EH (cell line): ENCODE results near the gene LRIF1.
A peak's percentile ranks its signal among the peaks of the same experiment; 100 is the strongest.
"Not testable (repeated sequence)": the region's sequence is repeated elsewhere in the genome, so short reads cannot be mapped to it uniquely, and the experiment has no call there.

Experiments used
- DNase-seq: peaks from one replicate; pipeline ENCODE4 v3.0.0-alpha.2; 2015; ENCODE audit warnings: low read depth

LRIF1 gene, protein sequence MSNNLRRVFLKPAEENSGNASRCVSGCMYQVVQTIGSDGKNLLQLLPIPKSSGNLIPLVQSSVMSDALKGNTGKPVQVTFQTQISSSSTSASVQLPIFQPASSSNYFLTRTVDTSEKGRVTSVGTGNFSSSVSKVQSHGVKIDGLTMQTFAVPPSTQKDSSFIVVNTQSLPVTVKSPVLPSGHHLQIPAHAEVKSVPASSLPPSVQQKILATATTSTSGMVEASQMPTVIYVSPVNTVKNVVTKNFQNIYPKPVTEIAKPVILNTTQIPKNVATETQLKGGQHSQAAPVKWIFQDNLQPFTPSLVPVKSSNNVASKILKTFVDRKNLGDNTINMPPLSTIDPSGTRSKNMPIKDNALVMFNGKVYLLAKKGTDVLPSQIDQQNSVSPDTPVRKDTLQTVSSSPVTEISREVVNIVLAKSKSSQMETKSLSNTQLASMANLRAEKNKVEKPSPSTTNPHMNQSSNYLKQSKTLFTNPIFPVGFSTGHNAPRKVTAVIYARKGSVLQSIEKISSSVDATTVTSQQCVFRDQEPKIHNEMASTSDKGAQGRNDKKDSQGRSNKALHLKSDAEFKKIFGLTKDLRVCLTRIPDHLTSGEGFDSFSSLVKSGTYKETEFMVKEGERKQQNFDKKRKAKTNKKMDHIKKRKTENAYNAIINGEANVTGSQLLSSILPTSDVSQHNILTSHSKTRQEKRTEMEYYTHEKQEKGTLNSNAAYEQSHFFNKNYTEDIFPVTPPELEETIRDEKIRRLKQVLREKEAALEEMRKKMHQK

DNA sequence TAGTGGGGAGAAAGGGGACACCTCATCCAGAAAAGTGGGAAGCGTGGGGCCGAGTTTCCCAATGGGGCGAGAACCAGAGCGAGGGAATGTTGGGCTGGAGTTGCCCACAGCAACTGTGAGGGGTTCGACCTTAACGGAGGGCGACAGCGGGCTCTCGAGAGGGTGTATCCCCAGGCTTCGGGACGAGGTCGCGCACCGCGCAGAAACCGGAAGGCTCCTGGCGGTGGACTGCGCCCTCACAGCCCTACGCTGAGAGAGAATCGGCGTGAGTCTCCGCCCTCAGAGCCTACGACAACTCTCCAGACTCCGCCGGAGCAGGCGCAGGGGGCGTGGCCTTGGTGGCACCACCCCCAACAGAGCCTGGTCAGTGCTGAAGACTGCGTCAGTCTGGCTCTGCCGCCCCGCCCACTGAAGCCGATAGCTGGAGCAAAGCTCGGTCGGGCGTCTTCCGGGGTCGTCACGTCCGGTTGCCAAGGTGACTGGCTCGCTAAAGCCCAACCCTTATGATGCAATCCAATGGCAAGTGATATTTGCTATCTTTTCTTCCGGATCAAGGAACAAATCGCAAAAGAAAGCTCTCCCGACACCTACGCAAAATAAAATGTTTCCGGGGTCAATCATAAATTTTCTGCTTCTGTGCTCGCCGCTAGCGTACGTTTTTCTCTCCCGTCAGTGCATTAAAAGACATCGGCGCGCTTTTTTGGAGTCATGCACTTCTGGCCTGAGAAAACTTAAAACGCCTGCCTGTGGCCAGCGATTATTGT lies at the start of gene LRIF1:
Gene LRIF1, minus strand, starts transcription at position 232 of the 764 bp plus-strand sequence. CDS start 234 bp downstream, outside the sequence.
- DNase-seq = peak; percentile 100

DNA sequence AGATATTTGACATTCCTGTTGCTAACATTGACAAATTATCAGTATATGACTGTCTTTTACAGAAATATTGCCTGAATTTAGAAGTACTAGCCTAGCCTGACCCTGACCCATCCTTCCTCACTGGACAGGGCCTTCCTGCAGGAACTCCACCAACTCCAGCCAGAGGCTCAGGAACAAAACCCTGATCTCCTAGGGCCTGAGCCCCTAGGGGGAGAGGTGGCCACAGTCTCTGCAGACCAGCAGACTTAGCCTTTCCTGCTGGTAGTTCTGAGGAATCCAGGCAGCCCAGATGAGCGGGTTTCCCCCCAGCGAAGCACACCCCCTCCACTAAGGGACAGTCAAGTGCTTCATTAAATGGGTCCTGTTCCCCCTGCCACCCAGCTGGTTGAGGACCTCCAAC lies 44.3 kb upstream of the LRIF1 start:
- no peak for DNase-seq

DNA sequence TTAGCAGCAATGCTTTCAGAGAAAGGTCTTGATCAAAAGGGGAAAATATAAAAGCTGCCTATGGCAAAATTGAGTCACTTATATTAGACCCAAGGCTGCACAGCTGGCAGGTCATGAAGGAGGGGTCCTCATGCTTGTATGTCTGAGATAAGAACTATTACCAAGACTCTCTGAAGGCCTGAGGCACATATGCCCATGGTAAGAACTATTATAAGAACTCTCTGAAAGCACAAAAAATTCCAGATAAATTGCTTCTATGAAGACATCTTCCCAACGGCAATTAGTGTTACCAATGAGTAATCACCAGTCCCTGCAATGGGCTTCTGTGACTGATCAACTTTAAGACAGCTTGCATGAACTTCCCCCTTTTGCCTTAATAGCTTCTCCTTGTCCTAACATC lies 42.8 kb upstream of the LRIF1 start:
- DNase-seq = no peak

DNA sequence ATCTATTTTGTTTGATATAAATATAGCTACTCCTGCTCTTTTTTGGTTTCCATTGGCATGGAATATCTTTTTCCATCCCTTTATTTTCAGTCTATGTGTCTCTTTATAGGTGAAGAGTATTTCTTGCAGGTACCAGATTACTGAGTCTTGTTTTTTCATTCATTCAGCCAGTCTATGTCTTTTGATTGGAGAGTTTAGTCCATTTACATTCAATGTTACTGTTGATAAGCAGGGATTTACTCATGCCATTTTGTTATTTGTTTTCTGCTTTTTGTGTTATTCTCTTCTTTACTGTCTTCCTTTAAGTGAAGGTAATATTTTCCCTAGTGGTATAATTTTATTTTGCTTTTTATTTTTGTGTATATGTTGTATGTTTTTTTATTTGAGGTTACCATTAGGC lies 35.9 kb upstream of the LRIF1 start:
- not testable (repeated sequence) for DNase-seq

DNA sequence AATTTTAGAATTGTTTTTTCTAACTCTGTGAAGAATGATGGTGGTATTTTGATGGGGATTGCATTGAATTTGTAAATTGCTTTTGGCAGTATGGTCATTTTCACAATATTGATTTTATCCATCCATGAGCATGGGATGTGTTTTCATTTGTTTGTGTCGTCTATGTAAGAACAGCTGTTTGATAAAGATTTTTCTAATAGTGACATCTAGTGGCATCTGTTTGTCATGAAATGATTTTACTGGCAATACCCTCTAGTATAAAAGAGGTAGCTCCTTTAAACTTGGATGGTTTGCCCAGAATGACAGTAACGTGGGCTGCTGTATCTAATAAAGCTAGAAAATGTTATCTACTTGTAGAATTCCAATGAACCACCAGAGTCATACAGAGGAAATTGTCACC lies 28.6 kb upstream of the LRIF1 start:
- DNase-seq = peak; percentile 38

DNA sequence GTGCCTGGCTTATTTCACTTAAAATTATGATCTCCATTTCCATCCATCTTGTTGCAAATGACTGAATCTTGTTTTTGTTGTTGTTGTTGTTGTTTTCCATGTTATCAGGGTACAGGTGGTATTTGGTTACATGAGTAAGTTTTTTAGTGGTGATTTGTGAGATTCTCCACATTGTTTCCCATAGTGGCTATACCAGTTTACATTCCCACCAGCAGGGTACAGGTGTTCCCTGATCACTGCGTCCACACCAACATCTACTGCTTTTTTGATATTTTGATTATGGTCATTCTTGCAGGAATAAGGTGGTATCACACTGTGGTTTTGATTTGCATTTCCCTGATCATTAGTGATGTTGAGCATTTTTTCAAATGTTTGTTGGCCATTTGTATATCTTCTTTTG lies 27.6 kb upstream of the LRIF1 start:
- not testable (repeated sequence) for DNase-seq

DNA sequence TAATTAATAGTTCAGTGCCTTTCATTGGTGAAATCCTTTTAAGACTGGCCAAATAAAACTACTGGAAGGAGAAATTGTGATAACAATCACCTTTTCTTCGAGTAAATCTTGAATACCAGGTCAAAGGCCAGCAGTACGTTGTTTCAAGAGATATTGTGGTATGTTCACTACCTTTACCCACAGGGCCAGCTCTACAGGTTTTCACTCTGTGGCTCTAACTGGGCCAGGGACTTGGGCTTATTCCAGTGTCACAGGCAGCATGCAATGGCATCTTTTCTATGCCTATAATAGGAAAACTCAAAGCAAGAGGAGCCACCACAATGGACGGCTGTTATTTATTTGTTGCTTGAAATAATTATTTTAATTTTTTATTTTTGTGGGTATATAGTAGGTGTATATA lies 26.8 kb upstream of the LRIF1 start:
- no peak for DNase-seq

DNA sequence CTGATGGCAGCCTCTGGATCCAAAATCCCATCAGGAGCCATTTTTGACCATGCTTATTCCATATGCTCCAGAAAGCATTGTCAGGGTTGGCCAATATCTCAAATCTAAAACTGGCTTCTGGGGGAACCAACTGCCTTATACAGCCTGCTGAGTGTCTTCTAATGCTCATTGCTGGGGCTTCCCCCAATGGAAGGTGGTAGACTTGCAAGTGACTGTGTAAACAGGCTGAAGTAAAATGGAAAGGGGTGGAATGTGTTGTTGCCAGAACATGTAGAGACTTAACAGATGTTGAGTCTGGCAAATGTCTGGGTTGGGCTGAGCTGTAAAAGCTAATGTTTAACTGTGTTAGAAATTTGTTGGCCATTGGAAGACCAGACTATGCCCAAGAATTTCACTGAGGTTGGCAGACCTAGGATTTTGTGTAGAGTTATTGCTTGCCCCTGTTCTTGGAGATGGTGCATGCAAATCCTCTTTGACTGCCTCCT lies 22.7 kb upstream of the LRIF1 start:
- no peak for DNase-seq

DNA sequence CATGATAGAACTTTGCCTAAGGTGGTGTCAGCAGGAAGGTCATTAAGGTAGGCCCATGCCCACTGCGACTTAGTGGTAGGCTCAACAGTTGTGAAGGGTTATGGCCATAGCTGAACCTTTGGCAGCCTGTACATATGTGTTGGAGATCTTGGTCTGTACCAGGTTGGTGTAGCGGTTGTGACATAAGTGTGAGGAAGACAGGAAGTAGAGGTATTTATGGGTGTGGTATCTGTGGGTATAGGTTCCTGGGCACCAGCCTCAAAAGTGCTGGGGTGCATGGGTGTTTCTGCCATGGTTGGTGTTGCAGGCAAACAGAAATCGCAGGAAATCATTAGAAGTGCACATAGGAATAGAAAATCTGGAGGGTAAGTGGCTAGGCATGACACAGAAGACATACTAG lies 18.6 kb upstream of the LRIF1 start:
- no peak for DNase-seq

DNA sequence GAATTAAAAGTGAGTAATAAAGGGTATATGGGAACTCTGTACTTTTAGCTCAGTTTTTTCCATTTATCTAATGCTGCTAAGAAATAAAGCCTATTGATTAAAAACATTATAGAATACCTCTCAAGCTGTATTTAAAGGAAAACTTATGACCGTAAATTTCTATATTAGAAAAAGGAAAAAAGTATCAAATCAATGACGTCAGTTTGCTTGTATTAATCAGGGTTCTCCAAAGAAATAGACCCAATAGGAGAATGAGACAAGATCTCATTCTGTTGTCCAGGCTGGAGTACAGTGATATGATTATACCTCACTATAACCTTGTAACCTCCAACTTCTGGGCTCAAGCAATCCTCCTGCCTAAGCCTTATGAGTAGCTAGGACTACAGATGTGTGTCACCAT lies 15.4 kb upstream of the LRIF1 start:
- DNase-seq = no peak

DNA sequence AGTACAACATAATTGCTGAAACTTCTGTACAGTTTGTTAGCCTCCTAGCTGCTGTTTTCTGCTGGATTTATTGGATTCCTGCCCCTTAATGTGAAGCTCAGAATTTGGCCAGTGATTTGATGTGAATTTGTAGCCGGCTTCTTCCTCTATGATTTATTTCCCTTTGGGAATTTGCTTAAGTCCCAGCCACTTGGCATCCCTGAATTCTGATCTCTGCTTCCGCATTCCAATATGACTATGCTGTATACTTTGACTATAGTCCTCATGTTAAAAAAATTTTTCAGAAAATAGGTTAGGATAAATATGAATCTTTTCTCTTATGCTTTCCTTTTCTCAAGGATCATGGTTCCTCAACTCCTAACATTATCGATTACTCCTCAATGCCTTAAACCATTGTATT lies 12.4 kb upstream of the LRIF1 start:
- DNase-seq = peak; percentile 50

DNA sequence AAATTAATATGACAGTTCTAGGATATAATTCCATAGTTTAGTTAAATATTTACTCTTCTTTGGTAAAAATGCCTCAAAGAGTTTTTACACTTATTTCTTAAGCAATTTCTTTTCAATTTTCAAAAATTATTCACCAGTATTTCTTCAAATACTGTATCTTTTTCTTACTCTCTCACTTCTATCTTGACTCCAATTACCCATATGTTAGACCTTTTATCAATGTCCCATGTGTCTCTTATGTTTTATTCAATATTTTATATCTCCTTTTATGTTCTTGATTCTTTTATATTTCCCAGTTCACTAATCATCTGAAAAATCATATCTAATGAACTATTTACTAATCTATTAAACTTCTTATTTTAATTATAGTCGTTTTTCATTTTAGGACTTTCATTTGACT lies 11.5 kb upstream of the LRIF1 start:
- DNase-seq = no peak

DNA sequence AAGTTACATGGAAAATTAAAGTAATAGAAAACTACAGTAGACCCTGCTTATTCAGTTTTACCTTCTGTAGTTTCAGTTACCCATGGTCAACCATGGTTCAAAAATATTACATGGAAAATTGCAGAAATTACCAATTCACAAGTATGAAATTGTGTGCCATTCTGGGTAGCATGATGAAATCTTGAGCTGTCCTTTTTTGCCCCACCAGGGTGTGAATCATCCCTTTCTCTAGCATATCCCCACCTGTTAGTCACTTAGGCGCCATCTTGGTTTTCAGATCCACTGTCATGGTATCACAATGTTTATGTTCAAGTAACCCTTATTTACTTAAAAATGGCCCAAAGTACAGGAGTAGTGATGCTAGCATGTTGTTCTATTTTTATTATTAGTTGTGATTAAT lies 3.5 kb upstream of the LRIF1 start:
- no peak for DNase-seq

DNA sequence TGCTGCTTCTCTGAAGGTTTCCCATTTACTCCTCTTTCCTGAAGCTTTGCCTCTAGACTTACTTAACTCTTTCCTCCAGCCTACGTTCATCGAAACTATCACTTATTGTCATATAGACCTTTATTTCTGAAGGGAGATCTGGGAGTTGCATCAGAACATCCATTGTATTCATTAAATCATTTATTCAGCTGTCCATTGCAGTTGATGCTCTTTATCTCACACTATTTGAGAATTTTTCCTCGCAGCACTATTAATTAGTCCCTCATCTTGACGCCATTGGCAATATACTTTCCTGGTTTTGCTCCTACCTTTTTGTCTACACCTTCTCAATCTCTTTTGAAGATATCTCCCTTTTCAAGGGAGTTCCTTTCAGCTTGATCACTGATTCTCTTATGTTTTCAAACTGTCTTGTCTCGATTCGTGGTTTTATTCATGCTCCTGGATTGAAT lies 757 bp upstream of the LRIF1 start:
- DNase-seq = no peak

DNA sequence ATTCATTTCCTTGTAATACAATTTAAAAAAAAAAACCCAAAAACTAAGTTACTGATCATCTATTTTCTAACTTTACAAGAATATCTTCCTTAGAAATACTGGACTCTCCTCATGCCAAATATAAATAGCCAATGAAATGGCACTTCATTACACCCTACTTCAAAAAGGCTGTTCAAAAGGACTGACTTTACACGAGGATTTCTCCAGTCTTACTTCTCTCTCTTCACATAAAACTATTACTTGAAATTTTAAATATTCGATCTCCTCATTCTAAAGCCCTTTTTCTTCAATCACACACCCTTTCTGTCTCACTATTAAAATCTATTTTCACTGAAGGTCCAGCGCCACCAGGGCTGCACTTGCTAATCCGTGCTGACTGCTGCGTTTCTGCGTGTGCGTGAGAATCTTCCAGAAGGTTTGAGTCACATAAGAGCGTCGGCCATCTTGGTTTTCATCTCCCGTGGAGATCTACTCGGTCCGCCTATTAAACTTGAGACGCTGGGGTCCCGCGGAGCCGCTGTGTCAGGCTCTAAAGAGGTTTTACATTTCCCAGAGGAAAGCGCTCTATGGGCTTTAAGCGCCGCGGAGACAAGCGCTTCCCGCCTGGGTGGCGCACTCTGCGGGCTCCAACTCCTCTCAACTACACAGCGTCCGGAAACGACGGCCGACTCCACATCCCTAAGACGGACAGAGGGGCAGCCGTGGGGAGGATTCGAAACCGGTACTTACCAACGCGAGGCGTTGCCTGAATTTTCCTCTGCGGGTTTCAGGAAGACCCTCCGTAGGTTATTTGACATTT lies 631 bp downstream of the LRIF1 start:
- peak; percentile 87 for DNase-seq

DNA sequence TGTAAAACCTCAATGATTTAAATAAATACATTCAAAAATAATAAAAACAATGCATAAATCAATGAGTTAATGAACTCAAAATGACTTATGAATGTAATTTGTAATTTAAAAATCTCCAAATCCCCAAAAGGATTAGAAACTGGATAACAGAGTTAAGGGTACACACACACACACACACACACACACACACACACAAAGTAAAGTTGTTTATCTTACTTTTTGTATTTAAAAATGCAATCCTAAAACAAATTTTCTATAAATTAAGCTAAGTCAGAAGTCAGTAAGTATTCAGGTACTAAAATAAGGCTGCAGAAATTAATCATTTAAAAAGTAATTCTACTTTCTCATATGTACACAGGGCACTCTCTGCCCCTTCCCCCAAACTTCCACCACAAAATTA lies 1.8 kb downstream of the LRIF1 start:
- no peak for DNase-seq

DNA sequence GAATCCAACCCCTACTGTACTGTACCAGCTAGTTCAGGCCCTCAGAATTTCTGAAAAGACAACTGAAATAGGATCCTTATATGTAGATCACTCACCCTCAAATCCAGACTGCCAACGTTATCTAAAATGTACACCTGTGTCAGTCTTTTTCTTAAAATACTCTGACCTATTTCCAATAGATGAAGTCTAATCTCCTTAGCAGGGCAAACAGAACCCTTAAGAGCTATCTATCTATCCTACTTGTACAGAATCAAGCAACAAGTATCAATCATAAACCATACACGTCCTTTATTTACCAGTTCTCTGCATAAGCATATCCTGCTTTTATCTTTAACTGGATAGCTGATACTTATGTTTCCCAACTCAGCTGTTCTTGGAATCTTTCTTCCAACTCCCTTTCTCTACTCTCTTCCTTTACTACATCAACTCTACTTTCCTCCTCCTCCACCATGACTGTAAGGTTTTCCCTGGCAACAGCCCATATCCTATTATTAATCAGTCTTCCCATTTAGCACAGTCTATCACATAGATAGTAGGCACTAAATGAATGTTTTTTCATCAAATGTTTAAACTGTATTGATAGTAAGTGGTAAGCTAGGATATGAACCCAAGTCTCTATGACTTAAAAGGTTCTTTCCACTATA lies 2.8 kb downstream of the LRIF1 start:
- no peak for DNase-seq

DNA sequence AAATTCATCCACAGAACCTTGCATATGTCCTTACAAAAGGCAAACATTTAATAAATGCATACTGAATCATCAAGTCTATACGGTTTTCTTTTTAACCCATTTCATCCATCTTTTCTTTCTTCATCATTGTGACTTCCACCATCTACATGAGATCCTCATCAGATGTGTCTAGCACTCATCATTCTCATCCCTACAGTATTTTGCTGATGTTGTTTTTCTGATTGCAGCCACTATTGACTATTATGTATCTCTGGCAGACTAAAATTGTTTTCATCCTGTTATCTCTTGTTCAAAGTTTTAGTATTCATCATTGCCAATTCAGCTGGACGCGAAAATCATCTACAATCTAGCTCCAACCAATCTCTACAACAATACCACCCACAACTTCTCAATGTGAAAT lies 5.9 kb downstream of the LRIF1 start:
- DNase-seq = no peak

DNA sequence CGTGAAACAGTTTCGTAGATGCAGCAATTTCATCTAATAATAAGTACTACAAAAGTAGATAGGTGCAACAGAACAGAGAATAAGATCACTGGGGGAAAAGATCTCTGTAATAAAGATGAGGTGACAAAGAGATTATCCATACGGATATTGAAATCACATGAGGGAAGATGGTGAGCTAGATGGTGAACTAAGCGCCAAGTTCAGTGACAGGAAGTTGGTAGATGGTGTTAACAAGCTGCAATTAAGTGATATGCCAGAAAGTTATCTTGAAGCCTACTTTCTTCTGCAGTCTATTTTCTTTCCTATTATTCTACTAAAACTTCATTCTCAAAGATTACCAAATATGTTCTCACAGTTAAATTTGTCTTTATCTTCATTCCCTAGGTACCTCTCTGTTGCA lies 7.1 kb downstream of the LRIF1 start:
- no peak for DNase-seq

DNA sequence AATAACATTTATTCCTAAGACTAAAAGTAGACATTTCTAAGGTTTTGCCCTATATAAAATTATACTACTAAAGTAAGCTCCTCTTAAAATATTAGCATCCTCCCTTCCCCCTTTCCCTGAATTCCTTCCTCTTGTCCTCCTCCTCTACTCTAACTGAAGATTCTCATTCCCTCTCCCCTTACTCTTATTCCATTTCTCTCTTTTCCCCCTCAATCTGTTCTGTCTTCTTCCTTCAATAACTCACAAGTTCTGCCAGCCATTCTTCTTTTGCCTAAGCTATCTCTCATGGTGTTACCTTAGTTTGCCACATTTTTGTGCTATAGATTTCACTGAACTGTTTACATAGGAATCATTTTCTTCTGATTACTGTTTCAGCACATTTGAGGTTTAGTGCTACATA lies 10.7 kb downstream of the LRIF1 start:
- DNase-seq = no peak

DNA sequence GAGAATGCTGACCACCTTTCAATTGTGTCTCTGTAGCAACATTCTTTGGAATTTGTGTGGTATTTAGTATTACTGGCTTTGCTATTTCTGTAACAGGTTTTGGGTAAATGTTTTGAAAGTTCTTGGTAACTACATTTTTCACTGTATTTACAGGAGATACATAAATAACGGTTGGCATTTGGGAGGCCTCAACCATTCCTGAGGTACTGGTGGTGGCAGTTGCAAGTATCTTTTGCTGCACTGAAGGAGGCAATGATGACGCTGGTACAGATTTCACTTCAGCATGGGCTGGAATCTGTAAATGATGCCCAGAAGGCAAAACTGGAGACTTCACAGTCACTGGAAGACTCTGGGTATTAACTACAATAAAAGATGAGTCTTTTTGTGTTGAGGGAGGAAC lies 11.7 kb downstream of the LRIF1 start:
- no peak for DNase-seq
